GOT3 (cell line): ENCODE data around the gene SORT1.
A peak's percentile ranks its signal among the peaks of the same experiment; 100 is the strongest.
"Not testable (repeated sequence)": the region's sequence is repeated elsewhere in the genome, so short reads cannot be mapped to it uniquely, and the experiment has no call there.

Source experiments
- DNase-seq: peaks from one replicate; lab custom pipeline; 2025; ENCODE audit warnings: mixed read lengths; lab: John Stamatoyannopoulos, UW

SORT1 gene

GRCh38 chr1:109397581-109398342, at the start of gene SORT1:
TSS of gene SORT1 (minus strand) at chr1:109397918. CDS start at chr1:109397892, 26 bp downstream.
- DNase-seq, result no peak

GRCh38 chr1:109445949-109446695, 48.4 kb upstream of the SORT1 start:
- DNase-seq, result not testable (repeated sequence)

- DNase-seq, result no peak
These were observed 46.6 kb upstream of the SORT1 start for GRCh38 chr1:109444346-109444745.

- no peak for DNase-seq
These were observed 45.8 kb upstream of the SORT1 start for GRCh38 chr1:109443476-109443875.

- DNase-seq, result no peak
These were observed 43.4 kb upstream of the SORT1 start for GRCh38 chr1:109441069-109441468.

- DNase-seq, result peak; percentile 5
These were observed 41.1 kb upstream of the SORT1 start for GRCh38 chr1:109438798-109439297.

- DNase-seq, result no peak
These were observed 36.8 kb upstream of the SORT1 start for GRCh38 chr1:109434484-109434883.

GRCh38 chr1:109433322-109433721, 35.6 kb upstream of the SORT1 start:
- no peak for DNase-seq

- no peak for DNase-seq
These were observed 34.6 kb upstream of the SORT1 start for GRCh38 chr1:109432336-109432735.

GRCh38 chr1:109427171-109427467, 29.4 kb upstream of the SORT1 start:
- DNase-seq, result no peak

- DNase-seq, result peak; percentile 60
These were observed 28.8 kb upstream of the SORT1 start, which contains the start of gene PSMA5 for GRCh38 chr1:109426281-109427170. TSS of gene PSMA5 (minus strand) at chr1:109426448. CDS start at chr1:109426330, 118 bp downstream.

GRCh38 chr1:109425391-109426280, 27.9 kb upstream of the SORT1 start:
- DNase-seq, result no peak

GRCh38 chr1:109423498-109423897, 25.8 kb upstream of the SORT1 start:
- no peak for DNase-seq

- DNase-seq, result no peak
These were observed 14.8 kb upstream of the SORT1 start for GRCh38 chr1:109412551-109412950.

GRCh38 chr1:109404838-109405237, 7.1 kb upstream of the SORT1 start:
- no peak for DNase-seq

- no peak for DNase-seq
These were observed 4.3 kb upstream of the SORT1 start for GRCh38 chr1:109402025-109402424.

- no peak for DNase-seq
These were observed 2.4 kb upstream of the SORT1 start for GRCh38 chr1:109400035-109400655.

GRCh38 chr1:109399326-109399957, 1.7 kb upstream of the SORT1 start:
- DNase-seq, result no peak

- no peak for DNase-seq
These were observed 866 bp upstream of the SORT1 start for GRCh38 chr1:109398343-109399225.
